Gastrocnemius medialis (tissue), 4 donors: ENCODE measurements around the gene NECTIN1. TPM values are rescaled to one million over a fixed set of nuclear protein-coding genes. Genes with fewer than 3 reads are reported as not detected.

ENCODE experiments used
- ATAC-seq, 2 donors: fragments of 150-250 bp; one replicate each; pipeline ENCODE4 v1.9.1; 2016
- DNase-seq, 2 donors: peaks; one replicate each; pipeline ENCODE4 v3.0.0-alpha.2; 2019
- H3K27ac ChIP-seq, 4 donors: fragments of 200-600 bp; sonication (generic); 1 replicate in 1 of 4; 2 replicates in 3 of 4; pipeline ENCODE4 v1.5.1; 2016 to 2018; ENCODE audit warnings: mild to moderate bottlenecking in 2 of 4, moderate library complexity in 1 of 4
- H3K27me3 ChIP-seq, 3 donors: fragments of 200-600 bp; sonication (generic) in 2 of 3; 1 replicate in 1 of 3; 2 replicates in 2 of 3; pipeline versions ENCODE4 v1.5.1 to v1.6.0; 2016 to 2019; ENCODE audit warnings: mild to moderate bottlenecking in 1 of 3, moderate library complexity in 1 of 3
- H3K36me3 ChIP-seq, 2 donors: fragments of 200-600 bp; sonication (generic) in 1 of 2; one replicate each; pipeline ENCODE4 v1.5.1; 2017 to 2018
- H3K4me1 ChIP-seq, 2 donors: fragments of 200-600 bp; sonication (generic) in 1 of 2; one replicate each; pipeline ENCODE4 v1.5.1; 2016 to 2017; ENCODE audit warnings: mild to moderate bottlenecking in 2 of 2
- H3K4me3 ChIP-seq, 4 donors: fragments of 200-600 bp; sonication (generic) in 3 of 4; 1 replicate in 1 of 4; 2 replicates in 3 of 4; pipeline ENCODE4 v1.5.1; 2016 to 2019; ENCODE audit warnings: mild to moderate bottlenecking in 2 of 4
- H3K9me3 ChIP-seq, 3 donors: fragments of 200-600 bp; sonication (generic) in 2 of 3; 1 replicate in 1 of 3; 2 replicates in 2 of 3; pipeline ENCODE4 v1.5.1; 2016 to 2019
- CTCF ChIP-seq, 5 experiments: fragments of 450-650 bp in 3 of 5; fragments of 200-600 bp in 2 of 5; sonication (generic) in 2 of 5; IDR thresholded peaks in 4 of 5; conservative IDR thresholded peaks in 1 of 5; 1 replicate in 4 of 5; 2 replicates in 1 of 5; pipeline ENCODE4 v1.5.1; 2016 to 2019; ENCODE audit warnings: antibody characterized with exemption in 5 of 5, mild to moderate bottlenecking in 3 of 5, moderate library complexity in 3 of 5
- POLR2A ChIP-seq, 2 donors: fragments of 450-650 bp; IDR thresholded peaks; one replicate each; pipeline ENCODE4 v1.6.1; 2017; ENCODE audit warnings: antibody characterized with exemption in 2 of 2, mild to moderate bottlenecking in 2 of 2, moderate library complexity in 2 of 2
- in situ Hi-C, 4 donors: fragments of 200-750 bp; cut with MboI; loops; one replicate each; pipeline versions ENCODE4 v1.15.0 to v1.8.0; 2017; ENCODE audit warnings: low sequenced_read_pairs in 4 of 4
- intact Hi-C: fragments of 100-400 bp; cut with DNase I; formaldehyde crosslinking; loops from one replicate; pipeline ENCODE4 v1.15.1; 2023; ENCODE audit warnings: low total_unique reads
- total RNA-seq, 4 donors: library from RNA; depleted of rRNA; stranded (reverse); fragments of >200 nt; gene quantifications; one replicate each; pipeline versions ENCODE4 v1.1.0 to v1.2.3, GENCODE V29; 2016

Gene NECTIN1
- total RNA-seq, 4 donors from 2014 or later = 0.66 to 2.2 (median 0.92) TPM

DNA sequence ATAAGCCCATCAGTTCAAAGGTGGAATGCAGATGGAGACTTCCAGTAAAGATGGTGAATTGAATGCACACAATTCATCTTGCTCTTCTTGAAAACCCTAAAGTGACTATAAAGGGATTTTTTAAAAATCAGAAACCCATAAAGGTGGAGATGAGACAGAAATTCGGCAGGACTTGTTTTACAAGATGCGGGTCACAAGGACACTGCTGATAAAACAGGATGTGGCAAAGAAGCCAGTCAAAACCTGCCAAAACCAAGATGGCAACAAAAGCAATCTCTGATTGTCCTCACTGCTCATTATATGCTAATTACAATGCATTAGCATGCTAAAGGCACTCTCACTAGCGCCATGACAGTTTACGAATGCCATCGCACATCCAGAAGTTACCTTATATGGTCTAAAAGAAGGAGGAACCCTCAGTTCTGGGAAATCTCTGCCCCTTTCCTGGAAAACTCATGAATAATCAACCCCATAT lies 137.1 kb downstream of the NECTIN1 start:
- TF ChIP-seq POLR2A (IDR thresholded peaks at IDR 0.05) (no peak), CTCF (IDR thresholded peaks at IDR 0.05 in 4 of 5, conservative IDR thresholded peaks at IDR 0.05 in 1 of 5) (no peak)
- in situ Hi-C loops = no loop called here
- H3K27ac ChIP-seq = no peak overlapping the region
- no peak for ATAC-seq
- no peak overlapping the region for H3K4me3 ChIP-seq
- no peaks in the 10 kb centered on the region for H3K9me3 ChIP-seq
- intact Hi-C loops = no loop called here
- peaks cover 0 to 2% (median 0%) of the 10 kb centered on the region in 3 donors for H3K27me3 ChIP-seq
- no peaks in the 10 kb centered on the region for H3K4me1 ChIP-seq
- DNase-seq = no peak
- no peaks in the 10 kb centered on the region for H3K36me3 ChIP-seq

- TF ChIP-seq POLR2A (IDR thresholded peaks at IDR 0.05) = no peak
- H3K4me3 ChIP-seq = no peak overlapping the region
- H3K4me1 ChIP-seq = no peaks in the 10 kb centered on the region
- in situ Hi-C loops (no loop called here), intact Hi-C loops (no loop called here)
- H3K9me3 ChIP-seq = no peaks in the 10 kb centered on the region
- peaks cover 0 to 9% (median 4%) of the 10 kb centered on the region in 3 donors for H3K27me3 ChIP-seq
- H3K36me3 ChIP-seq = no peaks in the 10 kb centered on the region
- no peak overlapping the region for H3K27ac ChIP-seq
- DNase-seq (no peak), ATAC-seq (no peak)
Observed at GRCh38 chr11:119590651-119591351, 138.2 kb downstream of the NECTIN1 start.

DNA sequence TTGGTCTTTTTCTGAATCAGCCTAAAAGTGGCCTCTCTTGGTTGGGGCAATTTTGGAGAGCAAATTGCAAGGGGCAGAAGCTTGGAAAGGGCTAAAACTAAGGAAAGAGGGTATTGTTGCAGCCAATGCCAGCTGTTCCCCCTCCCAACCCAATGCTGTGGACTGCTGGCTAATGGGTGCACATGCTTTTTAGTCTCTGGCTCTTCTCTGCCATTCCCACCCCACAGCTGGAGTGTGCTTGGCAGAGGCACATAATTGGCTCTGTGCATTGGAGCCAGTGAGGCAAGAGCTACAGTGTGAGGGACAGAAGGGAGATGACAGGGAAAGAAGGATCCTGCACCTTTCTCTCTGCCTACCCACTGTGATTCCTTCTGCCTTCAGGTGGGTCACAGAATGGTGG lies 140.0 kb downstream of the NECTIN1 start:
- TF ChIP-seq CTCF (IDR thresholded peaks at IDR 0.05 in 4 of 5, conservative IDR thresholded peaks at IDR 0.05 in 1 of 5) (no peak), POLR2A (IDR thresholded peaks at IDR 0.05) (no peak)

More for the DNA sequence above, 140.0 kb downstream of the NECTIN1 start:
- Histone ChIP-seq H3K27me3 (peaks cover 13 to 23% (median 18%) of the 10 kb centered on the region in 3 donors), H3K36me3 (no peaks in the 10 kb centered on the region), H3K9me3 (no peaks in the 10 kb centered on the region), H3K27ac (no peak overlapping the region), H3K4me3 (no peak overlapping the region), H3K4me1 (peaks cover 0 to 10% of the 10 kb centered on the region in 2 donors)
- in situ Hi-C loops (no loop called here), intact Hi-C loops (no loop called here)
- ATAC-seq = no peak
- no peak for DNase-seq
